PFSK-1 (cell line): Measurements from ENCODE around the gene EXOC4.

ENCODE experiments used
- FOXP2 ChIP-seq: optimal IDR thresholded peaks from 2 replicates; pipeline ENCODE3; 2011; ENCODE audit warnings: borderline replicate concordance, control low read depth, inconsistent platforms; ENCODE audit not compliant: insufficient read depth; ENCODE audit errors: extremely low read length, extremely low read depth
- POLR2AphosphoS5 ChIP-seq: IDR thresholded peaks from 2 replicates; pipeline ENCODE4 v1.6.1; 2012; ENCODE audit warnings: low read depth, mild to moderate bottlenecking, control low read depth, low read length, moderate library complexity
- REST ChIP-seq, 2 experiments: IDR thresholded peaks; 2 replicates each; pipeline versions ENCODE4 v1.6.1 to v1.8.0; 2011 to 2012; ENCODE audit warnings: low read depth in 2 of 2, low read length in 2 of 2, control low read depth in 1 of 2, inconsistent platforms in 1 of 2, mild to moderate bottlenecking in 1 of 2, moderate library complexity in 1 of 2; ENCODE audit not compliant: insufficient read depth in 1 of 2
- SIN3A ChIP-seq: IDR thresholded peaks from 2 replicates; pipeline ENCODE4 v1.6.1; 2012; ENCODE audit warnings: mild to moderate bottlenecking, low read length, moderate library complexity, borderline replicate concordance; ENCODE audit not compliant: insufficient read depth
- TAF1 ChIP-seq: IDR thresholded peaks from 2 replicates; pipeline ENCODE4 v1.6.1; 2012; ENCODE audit warnings: low read length, control low read depth, borderline replicate concordance; ENCODE audit not compliant: insufficient read depth

GRCh38 chr7:133536450-133536849, 283.6 kb downstream of the EXOC4 start:
- TF ChIP-seq POLR2AphosphoS5 = no peak
- TF ChIP-seq TAF1 = no peak
- no peak for TF ChIP-seq REST (IDR thresholded peaks at IDR 0.05; ENCODE audit: insufficient read depth in 1 of 2, low read depth in 2 of 2, low read length in 2 of 2)
- TF ChIP-seq SIN3A = no peak
- no peak for TF ChIP-seq FOXP2
